Measurements from ENCODE around the gene ORC5. TPM values are rescaled to one million over a fixed set of nuclear protein-coding genes. Genes with fewer than 3 reads are reported as not detected.

ORC5 gene
- total and polyA plus RNA-seq, 10 of the 15 experiments (the other 5 are each of a cell fraction or from before 2014, with no cell fraction given) = 14.8 to 58.6 (median 30.3) TPM

DNA sequence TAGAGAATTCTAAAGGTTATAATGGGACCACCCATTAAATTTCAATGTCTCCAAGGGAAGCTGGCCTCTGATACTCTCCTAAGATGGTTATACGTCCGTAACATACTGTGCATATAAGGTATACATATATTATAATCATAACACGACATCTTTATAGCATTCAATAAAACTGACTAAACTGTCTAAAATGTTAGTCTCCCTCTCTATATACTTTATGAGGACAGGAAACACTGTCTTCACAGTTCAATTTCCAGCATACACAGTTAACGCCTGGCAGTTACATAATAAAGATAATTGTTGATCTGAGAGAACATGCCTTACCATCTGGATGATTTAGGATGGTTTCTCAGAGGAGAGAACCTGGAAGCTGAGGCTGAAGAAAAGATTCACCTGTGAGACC, 1.2 kb upstream of the ORC5 start (continued):
- TF ChIP-seq, protein P1, sequence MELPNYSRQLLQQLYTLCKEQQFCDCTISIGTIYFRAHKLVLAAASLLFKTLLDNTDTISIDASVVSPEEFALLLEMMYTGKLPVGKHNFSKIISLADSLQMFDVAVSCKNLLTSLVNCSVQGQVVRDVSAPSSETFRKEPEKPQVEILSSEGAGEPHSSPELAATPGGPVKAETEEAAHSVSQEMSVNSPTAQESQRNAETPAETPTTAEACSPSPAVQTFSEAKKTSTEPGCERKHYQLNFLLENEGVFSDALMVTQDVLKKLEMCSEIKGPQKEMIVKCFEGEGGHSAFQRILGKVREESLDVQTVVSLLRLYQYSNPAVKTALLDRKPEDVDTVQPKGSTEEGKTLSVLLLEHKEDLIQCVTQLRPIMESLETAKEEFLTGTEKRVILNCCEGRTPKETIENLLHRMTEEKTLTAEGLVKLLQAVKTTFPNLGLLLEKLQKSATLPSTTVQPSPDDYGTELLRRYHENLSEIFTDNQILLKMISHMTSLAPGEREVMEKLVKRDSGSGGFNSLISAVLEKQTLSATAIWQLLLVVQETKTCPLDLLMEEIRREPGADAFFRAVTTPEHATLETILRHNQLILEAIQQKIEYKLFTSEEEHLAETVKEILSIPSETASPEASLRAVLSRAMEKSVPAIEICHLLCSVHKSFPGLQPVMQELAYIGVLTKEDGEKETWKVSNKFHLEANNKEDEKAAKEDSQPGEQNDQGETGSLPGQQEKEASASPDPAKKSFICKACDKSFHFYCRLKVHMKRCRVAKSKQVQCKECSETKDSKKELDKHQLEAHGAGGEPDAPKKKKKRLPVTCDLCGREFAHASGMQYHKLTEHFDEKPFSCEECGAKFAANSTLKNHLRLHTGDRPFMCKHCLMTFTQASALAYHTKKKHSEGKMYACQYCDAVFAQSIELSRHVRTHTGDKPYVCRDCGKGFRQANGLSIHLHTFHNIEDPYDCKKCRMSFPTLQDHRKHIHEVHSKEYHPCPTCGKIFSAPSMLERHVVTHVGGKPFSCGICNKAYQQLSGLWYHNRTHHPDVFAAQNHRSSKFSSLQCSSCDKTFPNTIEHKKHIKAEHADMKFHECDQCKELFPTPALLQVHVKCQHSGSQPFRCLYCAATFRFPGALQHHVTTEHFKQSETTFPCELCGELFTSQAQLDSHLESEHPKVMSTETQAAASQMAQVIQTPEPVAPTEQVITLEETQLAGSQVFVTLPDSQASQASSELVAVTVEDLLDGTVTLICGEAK (IDR thresholded peaks at IDR 0.05; ENCODE audit: borderline replicate concordance) = no peak
- TF ChIP-seq SREBF1 (IDR thresholded peaks at IDR 0.05; ENCODE audit: low read length) = no peak
- TF ChIP-seq ESRRA (IDR thresholded peaks at IDR 0.05; ENCODE audit: low read length) = no peak
- no peak for TF ChIP-seq NR2C2 (IDR thresholded peaks at IDR 0.05; ENCODE audit: borderline replicate concordance, control insufficient read depth, insufficient read length, low read depth)
- TF ChIP-seq, protein P2, sequence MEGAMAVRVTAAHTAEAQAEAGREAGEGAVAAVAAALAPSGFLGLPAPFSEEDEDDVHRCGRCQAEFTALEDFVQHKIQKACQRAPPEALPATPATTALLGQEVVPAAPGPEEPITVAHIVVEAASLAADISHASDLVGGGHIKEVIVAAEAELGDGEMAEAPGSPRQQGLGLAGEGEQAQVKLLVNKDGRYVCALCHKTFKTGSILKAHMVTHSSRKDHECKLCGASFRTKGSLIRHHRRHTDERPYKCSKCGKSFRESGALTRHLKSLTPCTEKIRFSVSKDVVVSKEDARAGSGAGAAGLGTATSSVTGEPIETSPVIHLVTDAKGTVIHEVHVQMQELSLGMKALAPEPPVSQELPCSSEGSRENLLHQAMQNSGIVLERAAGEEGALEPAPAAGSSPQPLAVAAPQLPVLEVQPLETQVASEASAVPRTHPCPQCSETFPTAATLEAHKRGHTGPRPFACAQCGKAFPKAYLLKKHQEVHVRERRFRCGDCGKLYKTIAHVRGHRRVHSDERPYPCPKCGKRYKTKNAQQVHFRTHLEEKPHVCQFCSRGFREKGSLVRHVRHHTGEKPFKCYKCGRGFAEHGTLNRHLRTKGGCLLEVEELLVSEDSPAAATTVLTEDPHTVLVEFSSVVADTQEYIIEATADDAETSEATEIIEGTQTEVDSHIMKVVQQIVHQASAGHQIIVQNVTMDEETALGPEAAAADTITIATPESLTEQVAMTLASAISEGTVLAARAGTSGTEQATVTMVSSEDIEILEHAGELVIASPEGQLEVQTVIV (IDR thresholded peaks at IDR 0.05; ENCODE audit: borderline replicate concordance, partially characterized antibody) = no peak
- no peak for TF ChIP-seq EZH2 (IDR thresholded peaks at IDR 0.05; ENCODE audit: borderline replicate concordance, control insufficient read depth, low read depth, low read length)
- TF ChIP-seq DPF2 (IDR thresholded peaks at IDR 0.05) = no peak
- TF ChIP-seq SMARCA5 (IDR thresholded peaks at IDR 0.05) = no peak
